GM12864 (cell line): ENCODE data around the gene KHK.

ENCODE experiments used
- DNase-seq: peaks from one replicate; pipeline ENCODE4 v3.0.0-alpha.2; 2011; ENCODE audit warnings: low read depth
- H3K4me3 ChIP-seq: 2 replicates; pipeline ENCODE4 v1.5.1; 2011; ENCODE audit warnings: mild to moderate bottlenecking, low read depth, low read length, control low read depth
- CTCF ChIP-seq: IDR thresholded peaks from 2 replicates; pipeline ENCODE4 v1.5.1; 2011; ENCODE audit warnings: low read depth, mild to moderate bottlenecking, moderate library complexity, low read length, control low read depth, inconsistent platforms; ENCODE audit errors: missing control alignments

The KHK gene

GRCh38 chr2:27087823-27088410 lies 1.3 kb downstream of the KHK start:
- no peak for DNase-seq
- TF ChIP-seq CTCF = no peak
- no peak overlapping the region for H3K4me3 ChIP-seq

DNA sequence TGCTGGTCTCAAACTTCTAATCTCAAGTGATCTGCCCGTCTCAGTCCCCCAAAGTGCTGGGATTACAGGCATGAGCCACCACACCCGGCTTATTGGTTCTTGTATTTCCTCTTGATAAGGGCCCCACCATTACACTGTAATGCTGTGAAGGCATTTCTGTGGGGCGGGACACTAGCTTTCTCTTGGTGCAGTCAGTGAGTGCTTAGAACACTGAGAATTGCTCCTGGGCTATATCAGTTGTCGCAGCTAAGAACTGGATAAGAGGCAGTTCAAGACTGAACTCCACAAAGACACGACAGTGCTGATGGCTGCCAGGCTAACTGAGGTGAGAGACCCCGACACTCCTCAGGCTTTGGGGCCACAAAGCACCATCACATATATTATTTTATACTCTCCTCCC lies 2.1 kb downstream of the KHK start:
- DNase-seq = no peak
- no peak overlapping the region for H3K4me3 ChIP-seq
- no peak for TF ChIP-seq CTCF

GRCh38 chr2:27089111-27089954 lies 2.8 kb downstream of the KHK start:
- DNase-seq = no peak
- H3K4me3 ChIP-seq = no peak overlapping the region
- no peak for TF ChIP-seq CTCF

DNA sequence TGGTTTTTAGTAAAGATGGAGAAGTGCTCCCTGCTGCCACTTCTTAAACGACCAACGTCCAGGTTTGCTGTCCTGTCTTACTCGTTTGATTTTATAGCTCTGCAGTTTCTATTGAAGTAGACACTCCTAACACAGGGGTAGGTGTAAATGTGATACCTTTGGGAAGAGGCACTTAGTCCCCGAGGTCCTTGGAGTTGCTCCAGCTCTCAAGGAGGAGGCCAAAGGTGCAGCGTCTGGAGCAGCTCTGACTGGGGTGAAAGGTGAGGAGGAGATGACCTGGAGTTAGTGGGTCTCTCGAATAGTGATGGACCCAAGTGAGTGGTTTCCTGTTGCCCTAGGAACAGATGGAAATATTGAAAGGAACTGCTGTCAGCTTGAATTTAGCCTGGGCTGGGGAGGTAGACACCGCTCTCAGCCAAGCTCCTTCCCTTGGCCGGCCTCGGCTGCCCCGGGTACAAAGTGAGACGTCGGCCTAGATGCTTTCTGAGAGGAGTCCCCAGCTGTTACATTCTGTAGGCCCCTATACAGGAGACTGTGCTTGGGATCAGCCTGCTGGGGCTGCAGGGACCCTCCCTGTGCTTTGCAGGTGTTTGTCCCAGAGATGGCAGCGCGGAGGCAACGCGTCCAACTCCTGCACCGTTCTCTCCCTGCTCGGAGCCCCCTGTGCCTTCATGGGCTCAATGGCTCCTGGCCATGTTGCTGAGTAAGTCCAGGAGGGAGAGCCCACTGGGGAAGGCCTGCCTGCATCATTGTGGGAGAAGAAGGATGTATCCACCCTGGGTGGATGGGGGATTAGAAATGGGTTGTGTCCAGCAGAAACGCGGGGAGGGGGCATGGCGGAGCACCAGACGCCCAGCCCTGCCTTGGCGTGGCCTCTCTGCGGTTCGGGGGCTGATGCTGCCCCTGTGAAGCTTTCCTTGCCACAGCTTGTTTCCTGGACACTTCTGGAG lies 5.4 kb downstream of the KHK start:
- DNase-seq = no peak
- no peak for TF ChIP-seq CTCF
- H3K4me3 ChIP-seq = no peak overlapping the region

DNA sequence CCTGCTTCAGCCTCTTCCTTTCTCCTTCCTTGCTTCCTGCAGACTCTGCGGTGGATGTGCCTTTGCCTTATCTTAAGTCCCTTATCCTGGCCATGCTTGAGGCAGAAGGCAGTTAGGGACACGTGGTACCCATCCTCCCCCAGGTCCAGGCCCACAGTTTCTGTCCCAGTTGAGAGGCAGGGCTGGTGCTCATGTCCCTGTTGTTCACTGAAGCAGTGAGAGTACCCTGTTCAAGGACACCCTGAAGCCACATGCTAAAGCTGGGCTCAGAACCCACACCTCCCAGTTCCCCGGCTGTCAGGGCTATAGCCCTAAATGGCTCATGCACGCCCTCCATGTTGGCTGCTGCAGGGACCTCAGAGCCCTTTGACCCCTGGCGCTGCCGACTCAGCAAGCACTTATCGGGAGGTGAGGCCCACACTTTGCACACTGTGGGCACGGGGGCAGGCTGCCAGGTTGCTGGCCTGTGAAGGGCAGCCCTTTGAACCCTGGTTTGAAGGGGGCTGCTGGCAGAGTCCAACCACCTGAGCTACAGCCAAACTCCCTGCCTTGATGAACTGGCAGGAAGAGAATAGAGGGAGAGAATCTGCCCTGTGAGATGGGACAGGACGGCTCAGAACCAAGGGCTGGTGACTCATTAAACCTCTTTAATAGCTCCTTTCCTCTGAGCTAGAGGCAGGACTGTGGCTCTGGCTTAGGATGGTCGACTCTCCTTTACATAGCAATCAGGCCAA lies 6.3 kb downstream of the KHK start:
- TF ChIP-seq CTCF = no peak
- DNase-seq = no peak
- H3K4me3 ChIP-seq = no peak overlapping the region
